ENCODE data around the gene KIAA0930. TPM values are rescaled to one million over a fixed set of nuclear protein-coding genes. Genes with fewer than 3 reads are reported as not detected.

Gene KIAA0930
- 10 to 100 TPM; 32.6 to 39.1 (median 38.4) TPM for total RNA-seq
- 53.6 TPM for total RNA-seq (2013)

DNA sequence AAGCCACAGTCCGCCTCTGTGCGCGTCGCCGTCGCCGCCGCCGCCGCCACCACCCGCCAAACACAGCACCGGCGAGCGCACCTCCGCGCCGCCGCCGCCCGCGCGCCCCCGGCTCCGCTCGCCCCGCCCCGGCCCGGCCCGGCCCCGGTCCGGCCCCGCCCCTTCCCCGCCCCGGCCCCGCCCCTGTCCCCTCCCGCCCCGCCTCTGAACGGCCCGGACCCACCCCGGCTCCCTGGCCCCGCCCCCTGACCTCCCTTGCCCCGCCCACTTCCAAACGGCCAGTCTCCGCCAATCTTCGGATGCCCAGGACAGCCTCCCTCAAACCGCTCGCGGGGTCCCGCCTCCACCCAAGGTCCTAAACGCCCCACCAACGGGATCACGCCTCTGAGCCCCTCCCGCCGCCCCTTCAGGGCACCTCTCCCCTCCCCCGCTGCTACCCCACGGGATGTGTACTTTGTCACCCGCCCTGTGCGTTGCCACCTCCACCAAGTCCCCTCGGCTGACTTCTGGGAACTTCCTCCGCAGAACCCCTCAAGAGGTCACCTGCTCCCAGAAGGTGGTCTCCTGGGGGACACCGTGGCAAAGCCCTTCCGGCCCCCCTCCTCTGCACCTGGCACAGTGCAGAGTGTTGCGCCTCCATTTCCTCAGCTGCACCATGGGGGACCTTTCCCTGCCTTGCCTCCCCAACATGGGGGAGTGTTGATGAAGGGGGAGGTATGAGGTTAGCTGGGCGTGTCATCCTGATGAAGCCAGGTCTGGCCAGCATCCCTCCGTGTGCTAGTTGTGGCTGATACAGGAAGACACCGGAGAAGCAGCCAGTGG, at the start of gene KIAA0930:
Gene KIAA0930 (minus strand): TSS at position 85 of the 822 bp plus-strand sequence. CDS start 191 bp downstream, outside the sequence.
- peaks cover 46% of the 10 kb centered on the region for H3K4me1 ChIP-seq (ENCODE audit: control insufficient read depth, insufficient read depth, low read length)
- Mint-ChIP-seq H3K27me3 (ENCODE audit: low read depth in 2 of 2) (no peaks in the 10 kb centered on the region), H3K27ac (peak within 1 kb of the TSS; percentile 75 to 94), H3K4me1 (peaks cover 34 to 45% of the 10 kb centered on the region in 2 donors), H3K4me3 (peak within 1 kb of the TSS; percentile 95), H3K9me3 (no peaks in the 10 kb centered on the region), H3K36me3 (no peaks in the 10 kb centered on the region)
- DNase-seq (peak; percentile 74 to 89), ATAC-seq (peak; percentile 70 to 88 (median 78))
- no peaks in the 10 kb centered on the region for H3K9me3 ChIP-seq (ENCODE audit: control insufficient read depth, insufficient read depth, low read length)
- no peaks in the 10 kb centered on the region for H3K27me3 ChIP-seq (ENCODE audit: control insufficient read depth, insufficient read depth, low read length)
- TF ChIP-seq CTCF (IDR thresholded peaks at IDR 0.05), result no peak
- peak within 1 kb of the TSS; percentile 64 for H3K27ac ChIP-seq (ENCODE audit: low read length)
- intact Hi-C loops (cut with micrococcal nuclease), result no loop called here
- H3K4me3 ChIP-seq (ENCODE audit: low read length), result peak within 1 kb of the TSS; percentile 49
- no peaks in the 10 kb centered on the region for H3K36me3 ChIP-seq (ENCODE audit: control insufficient read depth, insufficient read depth, low read length)
- WGBS (ENCODE audit: insufficient coverage), result 1% methylated on average over 63 of the region's 66 CpGs

- no peaks in the 10 kb centered on the region for H3K9me3 Mint-ChIP-seq
- ATAC-seq (no peak), DNase-seq (no peak)
- no peaks in the 10 kb centered on the region for H3K36me3 Mint-ChIP-seq
- H3K4me1 ChIP-seq (ENCODE audit: control insufficient read depth, insufficient read depth, low read length), result peaks cover 59% of the 10 kb centered on the region
- intact Hi-C loops (cut with micrococcal nuclease), result no loop called here
- peak overlapping the region; percentile 9 for H3K27ac ChIP-seq (ENCODE audit: low read length)
- TF ChIP-seq CTCF (IDR thresholded peaks at IDR 0.05), result no peak
- no peak overlapping the region for H3K27ac Mint-ChIP-seq
- H3K4me1 Mint-ChIP-seq, result no peaks in the 10 kb centered on the region
- peaks cover 31 to 34% of the 10 kb centered on the region in 2 donors for H3K27me3 Mint-ChIP-seq (ENCODE audit: low read depth in 2 of 2)
- no peak overlapping the region for H3K4me3 ChIP-seq (ENCODE audit: low read length)
- H3K9me3 ChIP-seq (ENCODE audit: control insufficient read depth, insufficient read depth, low read length), result no peaks in the 10 kb centered on the region
- WGBS (ENCODE audit: insufficient coverage), result 85% methylated on average over 12 of the region's 12 CpGs
- peaks cover 10% of the 10 kb centered on the region for H3K27me3 ChIP-seq (ENCODE audit: control insufficient read depth, insufficient read depth, low read length)
- H3K4me3 Mint-ChIP-seq, result no peak overlapping the region
- H3K36me3 ChIP-seq (ENCODE audit: control insufficient read depth, insufficient read depth, low read length), result no peaks in the 10 kb centered on the region
Observed at GRCh38 chr22:45286854-45287551, 46.3 kb upstream of the KIAA0930 start.

DNA sequence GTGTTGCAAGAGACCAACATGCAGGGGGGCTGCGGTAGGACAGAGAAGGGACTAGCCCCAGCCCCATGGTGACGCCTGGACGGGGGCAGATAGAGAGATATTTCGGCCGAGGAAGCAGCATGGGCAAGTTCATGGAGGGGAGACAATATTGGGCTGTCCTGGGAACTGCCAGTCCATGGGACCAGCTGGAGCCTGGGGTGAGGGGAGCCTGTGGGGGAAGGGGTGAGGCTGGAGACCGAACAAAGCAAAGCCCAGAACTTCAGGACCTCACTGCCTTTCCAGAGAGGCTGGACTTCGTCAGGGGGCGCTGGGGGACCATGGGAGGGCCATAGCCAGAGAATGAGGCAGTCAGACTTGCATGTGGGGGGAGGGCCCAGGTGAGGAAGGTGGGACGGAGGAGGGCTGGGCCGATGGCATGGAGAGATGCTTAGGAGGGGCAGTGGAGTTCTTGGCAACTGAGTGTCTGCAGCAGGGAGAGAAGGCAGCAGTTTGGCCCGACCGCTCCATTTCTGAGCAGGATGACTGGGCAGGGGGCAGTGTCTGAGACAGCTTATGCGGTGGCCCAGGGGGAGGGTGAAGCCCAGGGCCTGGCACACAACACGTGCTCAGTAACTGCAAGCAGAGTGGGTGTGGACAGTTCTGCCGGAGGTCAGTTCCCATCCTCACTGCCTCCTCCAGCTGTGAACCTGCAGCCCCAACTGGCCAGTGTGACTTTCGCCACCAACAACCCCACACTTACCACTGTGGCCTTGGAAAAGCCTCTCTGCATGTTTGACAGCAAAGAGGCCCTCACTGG, 44.8 kb upstream of the KIAA0930 start:
- Histone ChIP-seq H3K27ac (ENCODE audit: low read length) (no peak overlapping the region), H3K9me3 (ENCODE audit: control insufficient read depth, insufficient read depth, low read length) (no peaks in the 10 kb centered on the region), H3K4me1 (ENCODE audit: control insufficient read depth, insufficient read depth, low read length) (peaks cover 46% of the 10 kb centered on the region), H3K36me3 (ENCODE audit: control insufficient read depth, insufficient read depth, low read length) (no peaks in the 10 kb centered on the region), H3K4me3 (ENCODE audit: low read length) (no peak overlapping the region), H3K27me3 (ENCODE audit: control insufficient read depth, insufficient read depth, low read length) (peaks cover 10% of the 10 kb centered on the region)
- TF ChIP-seq CTCF (IDR thresholded peaks at IDR 0.05), result no peak
- 83% methylated on average over 16 of the region's 16 CpGs for WGBS (ENCODE audit: insufficient coverage)
- Mint-ChIP-seq H3K36me3 (no peaks in the 10 kb centered on the region), H3K4me1 (no peaks in the 10 kb centered on the region), H3K27ac (no peak overlapping the region), H3K9me3 (no peaks in the 10 kb centered on the region), H3K27me3 (ENCODE audit: low read depth in 2 of 2) (peaks cover 43 to 44% of the 10 kb centered on the region in 2 donors), H3K4me3 (no peak overlapping the region)
- no peak for ATAC-seq
- intact Hi-C loops (cut with micrococcal nuclease), result no loop called here
- DNase-seq, result no peak

All from natural killer cell (primary cell).